ENCODE measurements around the gene ZNF564. TPM values are rescaled to one million over a fixed set of nuclear protein-coding genes. Genes with fewer than 3 reads are reported as not detected.

The ZNF564 gene
- total RNA-seq, 4 donors from 2014 or later = 12.0 to 20.6 (median 14.7) TPM

- Histone ChIP-seq H3K27me3 (no peaks in the 10 kb centered on the region), H3K27ac (no peak overlapping the region), H3K4me3 (no peak overlapping the region), H3K4me1 (peaks cover 0 to 25% (median 8%) of the 10 kb centered on the region in 4 donors), H3K36me3 (no peaks in the 10 kb centered on the region), H3K9me3 (no peaks in the 10 kb centered on the region)
- DNase-seq (ENCODE audit: low spot score in 2 of 2) = no peak
- 69 to 71% methylated on average over 4 of the region's 4 CpGs for WGBS, 2 donors
- TF ChIP-seq POLR2A (IDR thresholded peaks at IDR 0.05) = no peak
- TF ChIP-seq CTCF (IDR thresholded peaks at IDR 0.05) = no peak
- TF ChIP-seq EP300 (IDR thresholded peaks at IDR 0.05) = no peak
These were observed 69.3 kb downstream of the ZNF564 start for GRCh38 chr19:12481781-12482508.

GRCh38 chr19:12478234-12478941, 72.9 kb downstream of the ZNF564 start:
- H3K4me1 ChIP-seq = peaks cover 0 to 14% (median 5%) of the 10 kb centered on the region in 4 donors
- peaks cover 0 to 11% (median 4%) of the 10 kb centered on the region in 4 donors for H3K9me3 ChIP-seq
- H3K27ac ChIP-seq = no peak overlapping the region
- WGBS, 2 donors = 67 to 74% methylated on average over 5 of the region's 5 CpGs
- H3K36me3 ChIP-seq = peaks cover 0 to 9% (median 0%) of the 10 kb centered on the region in 3 donors
- TF ChIP-seq POLR2A (IDR thresholded peaks at IDR 0.05) (no peak), EP300 (IDR thresholded peaks at IDR 0.05) (no peak), CTCF (IDR thresholded peaks at IDR 0.05) (no peak)
- H3K27me3 ChIP-seq = no peaks in the 10 kb centered on the region
- DNase-seq (ENCODE audit: low spot score in 2 of 2) = no peak
- H3K4me3 ChIP-seq = no peak overlapping the region

Small RNA genes lying within 50 kb of the gene (small RNA-seq; reads per million reads assigned to genes)
- gene MTCO1P27 = not detected
- not detected for gene PPIAP20

Other genes starting within 250 kb of the ZNF564 start
- 10 to 100 TPM in 1 of 4 donors, 1 to 10 TPM in 3; 2.1 to 14.2 (median 4.1) TPM for gene ZNF563, start 217.8 kb downstream of the ZNF564 start, total RNA-seq
- 1 to 10 TPM; 3.6 to 4.3 (median 4.1) TPM for gene ZNF442, start 185.8 kb downstream of the ZNF564 start, total RNA-seq
- 1 to 10 TPM; 3.3 to 6.8 (median 4.4) TPM for gene ZNF799, start 150.2 kb downstream of the ZNF564 start, total RNA-seq
- gene ZNF443, start 110.5 kb downstream of the ZNF564 start, total RNA-seq = 1 to 10 TPM; 2.8 to 4.5 (median 3.7) TPM
- gene ZNF709, start 66.7 kb downstream of the ZNF564 start, total RNA-seq = 1 to 10 TPM; 2.9 to 4.8 (median 4.5) TPM
- gene ZNF490, start 59.3 kb upstream of the ZNF564 start, total RNA-seq = 1 to 10 TPM; 3.1 to 6.7 (median 4.8) TPM
- gene ZNF791, start 59.4 kb upstream of the ZNF564 start, total RNA-seq = 10 to 100 TPM; 36.1 to 38.7 (median 37.6) TPM
- 10 to 100 TPM; 48.5 to 89.4 (median 58.5) TPM for gene MAN2B1, start 115.3 kb upstream of the ZNF564 start, total RNA-seq
- gene WDR83, start 115.3 kb upstream of the ZNF564 start, total RNA-seq = 10 to 100 TPM in 3 of 4 donors, 1 to 10 TPM in 1; 7.9 to 19.8 (median 16.8) TPM
- 100 to 1,000 TPM; 117 to 180 (median 160) TPM for gene DHPS, start 130.4 kb upstream of the ZNF564 start, total RNA-seq
- not detected for gene GNG14, start 136.5 kb upstream of the ZNF564 start, total RNA-seq
- 1 to 10 TPM; 1.2 to 7.5 (median 5.7) TPM for gene FBXW9, start 145.1 kb upstream of the ZNF564 start, total RNA-seq
- 100 to 1,000 TPM in 1 of 4 donors, 10 to 100 TPM in 3; 56.1 to 120 (median 77.6) TPM for gene TNPO2, start 172.4 kb upstream of the ZNF564 start, total RNA-seq
- 100 to 1,000 TPM; 328 to 649 (median 501) TPM for gene TRIR, start 183.2 kb upstream of the ZNF564 start, total RNA-seq
- 10 to 100 TPM; 22.6 to 40.4 (median 36.3) TPM for gene GET3, start 186.0 kb upstream of the ZNF564 start, total RNA-seq
- under 1 TPM in 1 of 4 donors, not detected in 3; 0.21 TPM for gene BEST2, start 200.3 kb upstream of the ZNF564 start, total RNA-seq
- gene HOOK2, start 224.1 kb upstream of the ZNF564 start, total RNA-seq = 100 to 1,000 TPM in 1 of 4 donors, 10 to 100 TPM in 3; 27.3 to 109 (median 50.2) TPM
- gene JUNB, start 240.0 kb upstream of the ZNF564 start, total RNA-seq = 100 to 1,000 TPM; 421 to 676 (median 613) TPM

Data from tibial nerve (tissue), 4 donors.